ENCODE data around the gene FNIP1. TPM values are rescaled to one million over a fixed set of nuclear protein-coding genes. Genes with fewer than 3 reads are reported as not detected.
"Not testable (repeated sequence)": the region's sequence is repeated elsewhere in the genome, so short reads cannot be mapped to it uniquely, and the experiment has no call there.

FNIP1 gene
- total RNA-seq, 3 donors from 2014 or later: 12.4 to 13.8 (median 13.6) TPM

GRCh38 chr5:131622633-131623032 lies 174.2 kb downstream of the FNIP1 start:
- Mint-ChIP-seq H3K4me1 (ENCODE audit: low read depth) (peaks cover 76% of the 10 kb centered on the region), H3K4me3 (no peak overlapping the region), H3K27me3 (ENCODE audit: low read depth) (no peaks in the 10 kb centered on the region), H3K36me3 (ENCODE audit: insufficient read depth) (peaks cover 32% of the 10 kb centered on the region), H3K9me3 (no peaks in the 10 kb centered on the region)
- ATAC-seq (no peak), DNase-seq (no peak)

DNA sequence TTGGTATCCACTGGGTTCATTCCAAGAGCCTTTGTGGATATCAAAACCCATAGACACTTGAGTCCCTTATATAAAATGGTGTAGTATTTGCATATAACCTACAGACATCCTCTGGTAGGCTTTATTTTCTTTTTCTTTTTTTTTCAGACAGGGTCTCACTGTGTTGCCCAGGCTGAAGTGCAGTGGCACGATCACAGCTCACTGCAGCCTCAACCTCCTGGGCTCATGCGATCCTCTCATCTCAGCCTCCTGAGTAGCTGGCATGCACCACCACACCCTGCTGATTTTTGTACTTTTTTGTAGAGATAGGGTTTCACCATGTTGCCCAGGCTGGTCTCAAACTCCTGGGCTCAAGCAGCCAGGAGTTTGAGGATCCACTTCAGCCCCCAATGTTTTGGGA lies 175.7 kb downstream of the FNIP1 start:
- H3K36me3 Mint-ChIP-seq (ENCODE audit: insufficient read depth): peaks cover 35% of the 10 kb centered on the region
- H3K4me1 Mint-ChIP-seq (ENCODE audit: low read depth): peaks cover 71% of the 10 kb centered on the region
- H3K27me3 Mint-ChIP-seq (ENCODE audit: low read depth); ATAC-seq; H3K4me3 Mint-ChIP-seq; DNase-seq; H3K9me3 Mint-ChIP-seq: not testable (repeated sequence)

DNA sequence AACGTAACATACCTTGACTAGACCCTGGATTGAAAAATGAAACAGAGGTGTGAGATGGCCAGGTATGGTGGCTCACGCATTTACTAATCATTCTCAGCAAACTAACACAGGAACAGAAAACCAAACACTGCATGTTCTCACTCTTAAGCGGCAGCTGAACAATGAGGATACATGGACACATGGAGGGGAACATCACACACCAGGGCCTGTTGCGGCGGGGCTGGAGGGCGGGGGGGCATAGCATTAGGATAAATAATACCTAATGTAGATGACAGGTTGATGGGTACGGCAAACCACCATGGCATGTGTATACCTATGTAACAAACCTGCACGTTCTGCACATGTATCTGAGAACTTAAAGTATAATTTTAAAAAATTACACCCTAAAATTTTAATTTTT lies 177.7 kb downstream of the FNIP1 start:
- peaks cover 75% of the 10 kb centered on the region for H3K4me1 Mint-ChIP-seq (ENCODE audit: low read depth)
- H3K9me3 Mint-ChIP-seq: no peaks in the 10 kb centered on the region
- ATAC-seq (no peak), DNase-seq (no peak)
- peaks cover 38% of the 10 kb centered on the region for H3K36me3 Mint-ChIP-seq (ENCODE audit: insufficient read depth)
- H3K27me3 Mint-ChIP-seq (ENCODE audit: low read depth): no peaks in the 10 kb centered on the region
- H3K4me3 Mint-ChIP-seq: no peak overlapping the region

DNA sequence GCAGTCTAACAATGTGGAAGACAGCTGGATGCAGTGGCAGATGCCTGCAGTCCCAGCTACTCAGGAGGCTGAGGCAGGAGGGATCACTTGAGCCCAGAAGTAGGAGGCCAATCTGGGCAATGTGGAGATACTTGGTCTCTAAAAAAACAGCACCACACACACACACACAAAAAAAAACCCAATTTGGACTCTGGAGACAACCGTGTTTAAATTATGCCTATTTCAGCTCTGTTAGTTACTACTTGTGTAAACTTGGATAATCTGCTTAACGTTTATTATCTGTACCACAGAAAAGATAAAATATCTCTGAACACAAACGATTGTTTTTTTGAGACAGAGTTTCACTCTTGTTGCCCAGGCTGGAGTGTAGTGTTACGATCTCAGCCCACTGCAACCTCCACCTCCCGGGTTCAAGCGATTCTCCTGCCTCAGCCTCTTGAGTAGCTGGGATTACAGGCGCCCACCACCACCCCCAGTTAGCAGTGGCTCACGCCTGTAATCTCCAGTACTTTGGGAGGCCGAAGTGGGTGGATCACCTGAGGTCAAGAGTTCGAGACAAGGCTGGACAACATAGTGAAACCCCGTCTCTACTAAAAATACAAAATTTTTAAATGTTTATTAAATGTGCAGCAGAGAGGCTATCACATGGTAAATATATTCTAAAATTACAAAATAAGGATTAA lies 179.5 kb downstream of the FNIP1 start:
- peaks cover 34% of the 10 kb centered on the region for H3K36me3 Mint-ChIP-seq (ENCODE audit: insufficient read depth)
- H3K27me3 Mint-ChIP-seq (ENCODE audit: low read depth): no peaks in the 10 kb centered on the region

DNA sequence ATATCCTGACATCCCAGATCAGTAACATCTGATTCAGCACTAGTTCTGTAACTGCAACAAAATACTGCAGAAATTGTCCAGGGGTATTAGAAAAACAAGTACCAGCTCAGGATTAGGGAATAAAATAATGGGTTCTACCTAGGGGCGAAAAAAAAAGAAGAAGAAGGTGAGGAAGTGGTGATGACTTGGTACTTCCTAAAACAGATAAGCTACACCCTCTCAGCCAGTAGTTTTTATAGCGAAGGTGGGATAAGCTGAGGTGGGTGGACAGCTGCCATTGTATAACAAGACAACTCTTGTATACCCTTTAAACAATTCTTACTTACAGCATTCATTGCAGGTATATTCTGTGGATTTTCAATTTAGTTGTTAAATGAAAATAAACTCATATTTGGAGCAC lies 180.9 kb downstream of the FNIP1 start:
- no peaks in the 10 kb centered on the region for H3K9me3 Mint-ChIP-seq
- peaks cover 26% of the 10 kb centered on the region for H3K36me3 Mint-ChIP-seq (ENCODE audit: insufficient read depth)
- H3K4me1 Mint-ChIP-seq (ENCODE audit: low read depth): peaks cover 61% of the 10 kb centered on the region
- ATAC-seq: no peak
- H3K4me3 Mint-ChIP-seq: no peak overlapping the region
- no peaks in the 10 kb centered on the region for H3K27me3 Mint-ChIP-seq (ENCODE audit: low read depth)
- no peak for DNase-seq

More for the DNA sequence above, 179.5 kb downstream of the FNIP1 start:
- peaks cover 68% of the 10 kb centered on the region for H3K4me1 Mint-ChIP-seq (ENCODE audit: low read depth)
- H3K4me3 Mint-ChIP-seq: no peak overlapping the region
- DNase-seq (no peak), ATAC-seq (no peak)
- H3K9me3 Mint-ChIP-seq: no peaks in the 10 kb centered on the region

DNA sequence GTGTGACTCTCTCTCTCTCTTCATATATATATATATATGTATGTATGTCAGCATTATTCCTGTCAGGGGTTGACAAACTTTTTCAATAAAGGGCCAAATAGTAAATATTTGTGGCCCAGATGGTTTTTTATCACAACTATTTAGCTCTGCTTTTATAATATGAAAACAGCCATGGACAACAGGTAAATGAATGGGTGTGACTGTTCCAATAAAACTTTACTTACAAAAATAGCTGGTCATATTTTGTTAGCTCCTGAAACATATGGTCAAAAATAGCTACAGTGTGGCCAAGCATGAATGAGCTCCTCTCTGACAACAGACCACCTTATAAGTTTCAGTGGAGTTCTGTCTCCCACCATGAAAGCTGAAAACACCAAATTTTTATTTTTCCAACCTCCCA lies 183.4 kb downstream of the FNIP1 start:
- peaks cover 31% of the 10 kb centered on the region for H3K36me3 Mint-ChIP-seq (ENCODE audit: insufficient read depth)
- peaks cover 60% of the 10 kb centered on the region for H3K4me1 Mint-ChIP-seq (ENCODE audit: low read depth)
- H3K4me3 Mint-ChIP-seq: no peak overlapping the region
- no peaks in the 10 kb centered on the region for H3K27me3 Mint-ChIP-seq (ENCODE audit: low read depth)
- no peak for ATAC-seq
- DNase-seq: no peak
- H3K9me3 Mint-ChIP-seq: no peaks in the 10 kb centered on the region

GRCh38 chr5:131611064-131611381 lies 185.8 kb downstream of the FNIP1 start:
- H3K4me1 Mint-ChIP-seq (ENCODE audit: low read depth): peaks cover 61% of the 10 kb centered on the region
- DNase-seq (no peak), ATAC-seq (no peak)
- H3K4me3 Mint-ChIP-seq: no peak overlapping the region
- no peaks in the 10 kb centered on the region for H3K9me3 Mint-ChIP-seq
- peaks cover 26% of the 10 kb centered on the region for H3K36me3 Mint-ChIP-seq (ENCODE audit: insufficient read depth)
- H3K27me3 Mint-ChIP-seq (ENCODE audit: low read depth): no peaks in the 10 kb centered on the region

- Mint-ChIP-seq H3K36me3 (ENCODE audit: insufficient read depth) (peaks cover 24% of the 10 kb centered on the region), H3K27me3 (ENCODE audit: low read depth) (no peaks in the 10 kb centered on the region), H3K4me1 (ENCODE audit: low read depth) (peaks cover 59% of the 10 kb centered on the region), H3K4me3 (no peak overlapping the region), H3K9me3 (no peaks in the 10 kb centered on the region)
- no peak for ATAC-seq
- DNase-seq: no peak
Measured at GRCh38 chr5:131610198-131611063, 186.4 kb downstream of the FNIP1 start.

DNA sequence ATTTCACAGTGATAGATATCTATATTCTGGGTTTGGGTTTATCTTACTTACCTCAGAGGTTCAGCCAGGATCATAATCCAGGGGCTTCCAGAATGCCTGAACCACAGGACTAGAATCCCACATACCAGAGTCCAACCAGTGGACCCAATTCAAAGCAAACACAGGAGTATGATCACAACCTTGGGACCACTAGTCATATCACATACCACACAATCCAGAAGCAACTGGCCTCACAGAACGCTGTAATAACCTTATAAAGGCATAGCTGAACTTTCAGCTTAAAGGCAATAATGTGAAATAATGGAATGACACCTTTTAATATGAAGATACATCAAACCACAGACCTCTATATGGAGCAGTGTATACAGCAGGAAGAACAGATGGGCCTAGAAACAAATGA lies 187.0 kb downstream of the FNIP1 start:
- Mint-ChIP-seq H3K4me3 (no peak overlapping the region), H3K4me1 (ENCODE audit: low read depth) (peaks cover 59% of the 10 kb centered on the region), H3K9me3 (no peaks in the 10 kb centered on the region), H3K27me3 (ENCODE audit: low read depth) (no peaks in the 10 kb centered on the region), H3K36me3 (ENCODE audit: insufficient read depth) (peaks cover 20% of the 10 kb centered on the region)
- no peak for DNase-seq
- no peak for ATAC-seq

DNA sequence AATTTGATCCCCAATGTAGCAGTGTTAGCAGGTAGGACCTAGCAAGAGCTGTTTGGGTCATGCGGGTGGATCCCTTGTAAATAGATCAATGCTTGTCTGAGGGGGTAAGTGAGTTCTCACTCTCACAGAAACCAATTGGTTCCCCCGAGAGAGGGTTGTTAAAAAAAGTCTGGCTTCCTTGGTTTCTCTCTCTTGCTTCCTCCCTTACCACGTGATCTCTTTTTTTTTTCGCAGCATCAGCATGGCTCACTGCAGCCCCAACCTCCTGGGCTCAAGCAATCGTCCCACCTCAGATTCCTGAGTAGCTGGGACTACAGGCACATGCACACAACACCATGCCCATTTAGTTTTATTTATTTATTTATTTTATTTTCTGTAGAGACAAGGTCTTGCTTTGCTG lies 188.2 kb downstream of the FNIP1 start:
- no peaks in the 10 kb centered on the region for H3K27me3 Mint-ChIP-seq (ENCODE audit: low read depth)
- ATAC-seq (no peak), DNase-seq (no peak)
- H3K36me3 Mint-ChIP-seq (ENCODE audit: insufficient read depth): peaks cover 11% of the 10 kb centered on the region
- H3K4me1 Mint-ChIP-seq (ENCODE audit: low read depth): peaks cover 55% of the 10 kb centered on the region
- H3K9me3 Mint-ChIP-seq: no peaks in the 10 kb centered on the region
- no peak overlapping the region for H3K4me3 Mint-ChIP-seq

DNA sequence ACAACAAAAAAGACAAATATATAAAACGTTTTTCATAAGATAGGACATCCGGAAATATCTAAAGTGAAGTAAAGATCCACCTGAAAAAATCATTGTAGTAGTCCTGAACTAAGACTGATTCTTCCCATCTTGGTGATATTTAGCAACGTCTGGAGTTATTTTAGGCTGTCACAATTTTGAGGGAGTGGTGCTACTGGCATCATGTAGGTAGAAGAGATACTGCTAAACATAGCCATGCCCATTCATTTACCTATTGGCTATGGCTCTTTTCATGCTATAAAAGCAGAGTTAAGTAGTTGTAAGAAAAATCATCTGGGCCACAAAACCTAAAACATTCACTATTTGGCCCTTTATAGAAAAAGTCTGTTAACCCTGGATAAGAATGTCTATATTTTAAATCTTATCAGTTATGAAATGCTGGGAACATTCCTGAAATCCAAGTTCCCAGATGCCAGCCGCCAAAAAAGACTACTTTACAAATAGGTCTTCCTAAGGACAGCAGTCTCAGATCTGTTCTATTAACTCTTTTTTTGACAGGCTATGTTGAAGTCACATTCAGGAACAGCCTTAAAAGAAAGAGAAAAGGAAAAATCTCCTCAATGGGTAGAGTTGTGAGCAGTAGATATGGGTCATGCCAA lies 188.8 kb downstream of the FNIP1 start:
- H3K4me1 Mint-ChIP-seq (ENCODE audit: low read depth): peaks cover 53% of the 10 kb centered on the region
- ATAC-seq (no peak), DNase-seq (no peak)
- no peak overlapping the region for H3K4me3 Mint-ChIP-seq
- H3K27me3 Mint-ChIP-seq (ENCODE audit: low read depth): no peaks in the 10 kb centered on the region
- H3K9me3 Mint-ChIP-seq: no peaks in the 10 kb centered on the region
- H3K36me3 Mint-ChIP-seq (ENCODE audit: insufficient read depth): peaks cover 11% of the 10 kb centered on the region

DNA sequence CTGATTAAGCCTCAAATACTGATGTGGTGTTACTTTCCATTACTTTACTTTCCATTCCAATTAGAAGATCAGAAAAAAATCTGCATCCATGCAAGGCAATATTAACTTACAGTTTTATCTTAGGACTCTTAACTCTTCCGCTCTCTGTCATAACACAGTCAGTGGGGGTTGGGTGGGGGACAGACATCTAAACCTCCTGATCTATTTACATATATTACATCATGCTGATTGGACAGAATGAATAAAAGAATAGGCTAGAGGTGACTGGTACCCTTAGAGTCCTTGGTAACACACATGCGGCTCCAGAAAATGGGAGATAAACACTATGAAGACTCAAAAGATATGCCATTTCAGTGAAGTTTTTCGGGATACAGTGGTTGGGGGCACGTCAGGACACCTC lies 189.4 kb downstream of the FNIP1 start:
- H3K27me3 Mint-ChIP-seq (ENCODE audit: low read depth): no peaks in the 10 kb centered on the region
- H3K36me3 Mint-ChIP-seq (ENCODE audit: insufficient read depth): peaks cover 11% of the 10 kb centered on the region
- ATAC-seq (no peak), DNase-seq (no peak)
- peaks cover 51% of the 10 kb centered on the region for H3K4me1 Mint-ChIP-seq (ENCODE audit: low read depth)
- no peak overlapping the region for H3K4me3 Mint-ChIP-seq
- no peaks in the 10 kb centered on the region for H3K9me3 Mint-ChIP-seq

- H3K4me3 Mint-ChIP-seq: no peak overlapping the region
- peaks cover 45% of the 10 kb centered on the region for H3K4me1 Mint-ChIP-seq (ENCODE audit: low read depth)
Measured at GRCh38 chr5:131605086-131605485, 191.7 kb downstream of the FNIP1 start.

GRCh38 chr5:131595088-131596033 lies 201.5 kb downstream of the FNIP1 start:
- peak; percentile 81 to 82 for ATAC-seq
- peak; percentile 21 for DNase-seq
- H3K36me3 Mint-ChIP-seq (ENCODE audit: insufficient read depth): peaks cover 24% of the 10 kb centered on the region
- peak overlapping the region; percentile 72 for H3K4me3 Mint-ChIP-seq
- H3K9me3 Mint-ChIP-seq: no peaks in the 10 kb centered on the region
- H3K27me3 Mint-ChIP-seq (ENCODE audit: low read depth): no peaks in the 10 kb centered on the region
- H3K4me1 Mint-ChIP-seq (ENCODE audit: low read depth): peaks cover 63% of the 10 kb centered on the region

More at GRCh38 chr5:131605086-131605485, 191.7 kb downstream of the FNIP1 start:
- Mint-ChIP-seq H3K27me3 (ENCODE audit: low read depth) (no peaks in the 10 kb centered on the region), H3K36me3 (ENCODE audit: insufficient read depth) (peaks cover 16% of the 10 kb centered on the region), H3K9me3 (no peaks in the 10 kb centered on the region)
- no peak for DNase-seq
- no peak for ATAC-seq

Measured in activated T-cell treated with anti-CD3 and anti-CD28 coated beads, Interleukin-2, amount 50 U/mL, for 4 hours (primary cell).